GM18858 (cell line): ENCODE measurements around the gene SORD.
"Not testable (repeated sequence)": the region's sequence is repeated elsewhere in the genome, so short reads cannot be mapped to it uniquely, and the experiment has no call there.

Source experiments
- ATAC-seq: cut with Tn5 transposase; IDR thresholded peaks from one replicate; pipeline ENCODE4 v1.9.1; 2021; ENCODE audit not compliant: unreplicated experiment

Gene SORD

DNA sequence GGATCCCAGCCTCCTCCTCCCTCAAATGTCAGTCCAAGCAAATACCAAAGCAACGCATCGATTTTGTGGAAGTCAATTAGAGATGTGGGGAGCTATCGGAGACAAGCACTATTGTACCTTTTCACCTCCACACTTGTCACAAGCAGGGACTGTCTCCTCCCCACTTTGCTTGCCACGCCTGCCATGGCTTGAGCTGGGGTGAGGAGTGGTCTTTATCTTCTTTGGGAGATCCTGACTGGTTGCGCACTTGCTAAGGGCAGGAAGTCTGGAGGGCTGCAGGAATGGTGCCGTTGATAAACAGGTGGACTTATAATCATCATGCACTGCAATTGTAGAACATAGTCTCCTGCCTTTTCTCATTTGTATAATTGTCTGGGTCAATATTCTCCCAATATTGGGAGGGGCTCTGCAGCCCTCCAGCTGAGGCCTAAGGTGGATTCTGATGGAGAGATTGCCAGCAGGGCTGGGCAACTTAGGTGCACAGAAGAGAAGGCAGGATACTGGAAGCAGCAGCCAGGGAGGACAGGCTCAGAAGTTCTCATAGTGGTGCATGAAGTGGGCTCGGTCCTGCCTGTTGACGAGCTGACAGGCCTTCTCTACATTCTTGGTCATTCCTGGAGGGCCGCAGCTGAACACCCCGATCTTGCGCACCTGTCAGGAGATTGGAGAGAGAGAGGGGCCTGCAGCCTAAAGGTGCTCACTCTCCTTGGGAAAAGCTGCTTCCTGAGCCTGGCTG is 70.8 kb downstream of the SORD start:
- ATAC-seq, result no peak

DNA sequence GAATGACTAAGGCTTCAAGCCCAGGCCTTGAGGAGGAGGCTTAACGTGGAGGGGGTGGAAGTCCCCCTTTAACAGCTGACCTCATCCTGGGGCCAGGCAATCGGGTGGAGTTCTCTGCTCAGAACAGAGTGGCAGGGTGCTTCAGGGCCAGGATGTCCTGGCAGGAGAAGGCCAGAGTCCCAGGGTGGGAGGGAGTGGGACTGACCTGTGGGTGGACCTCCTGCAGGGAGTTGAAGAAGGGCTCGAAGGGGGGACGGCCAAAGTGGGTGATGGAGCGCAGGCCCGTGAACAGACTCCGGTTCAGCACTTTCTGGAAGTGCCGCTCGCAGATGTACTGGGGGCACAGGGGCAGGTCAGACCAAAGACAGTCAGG is 71.3 kb downstream of the SORD start:
- no peak for ATAC-seq

DNA sequence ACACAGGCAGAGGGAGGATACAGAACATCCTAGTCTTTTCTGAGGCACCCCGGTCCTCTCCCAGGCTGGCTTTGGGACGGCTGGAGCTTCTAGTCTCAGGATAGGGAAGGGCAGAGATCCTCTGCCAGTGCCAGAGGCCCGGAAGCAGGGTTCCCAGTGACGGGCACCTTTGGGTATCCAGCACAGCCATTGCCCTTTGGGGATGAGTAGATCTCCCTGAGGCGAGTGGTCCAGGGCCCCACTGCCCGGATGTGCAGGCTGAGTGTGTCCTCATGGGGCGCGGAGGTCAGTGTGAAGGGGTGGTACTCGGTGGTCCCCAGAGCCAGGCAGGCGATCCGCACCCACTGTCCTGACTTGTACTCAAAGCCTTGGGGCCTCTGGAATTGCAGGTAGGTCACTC is 72.7 kb downstream of the SORD start:
- ATAC-seq, result no peak

DNA sequence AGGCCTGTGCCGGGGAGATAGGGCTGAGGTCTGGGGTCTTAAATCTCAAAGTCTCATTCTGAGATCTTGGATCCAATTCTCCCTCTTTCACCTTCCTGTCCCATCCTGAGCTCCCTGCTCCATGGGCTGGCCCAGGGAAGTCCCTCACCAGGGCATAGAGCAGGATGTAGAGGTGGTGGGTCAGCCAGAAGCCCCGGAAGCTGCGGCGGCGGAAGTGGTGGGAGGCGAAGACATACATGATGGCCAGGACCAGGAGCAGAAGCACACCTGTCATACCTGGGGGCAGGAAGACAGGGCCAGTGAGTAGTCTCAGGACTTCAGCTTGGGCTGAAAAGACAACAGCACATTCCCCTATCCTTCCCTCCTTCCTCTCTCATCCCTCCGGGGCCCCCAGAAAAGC is 74.5 kb downstream of the SORD start:
- no peak for ATAC-seq

GRCh38 chr15:45099549-45100165 is 76.7 kb downstream of the SORD start:
- no peak for ATAC-seq

DNA sequence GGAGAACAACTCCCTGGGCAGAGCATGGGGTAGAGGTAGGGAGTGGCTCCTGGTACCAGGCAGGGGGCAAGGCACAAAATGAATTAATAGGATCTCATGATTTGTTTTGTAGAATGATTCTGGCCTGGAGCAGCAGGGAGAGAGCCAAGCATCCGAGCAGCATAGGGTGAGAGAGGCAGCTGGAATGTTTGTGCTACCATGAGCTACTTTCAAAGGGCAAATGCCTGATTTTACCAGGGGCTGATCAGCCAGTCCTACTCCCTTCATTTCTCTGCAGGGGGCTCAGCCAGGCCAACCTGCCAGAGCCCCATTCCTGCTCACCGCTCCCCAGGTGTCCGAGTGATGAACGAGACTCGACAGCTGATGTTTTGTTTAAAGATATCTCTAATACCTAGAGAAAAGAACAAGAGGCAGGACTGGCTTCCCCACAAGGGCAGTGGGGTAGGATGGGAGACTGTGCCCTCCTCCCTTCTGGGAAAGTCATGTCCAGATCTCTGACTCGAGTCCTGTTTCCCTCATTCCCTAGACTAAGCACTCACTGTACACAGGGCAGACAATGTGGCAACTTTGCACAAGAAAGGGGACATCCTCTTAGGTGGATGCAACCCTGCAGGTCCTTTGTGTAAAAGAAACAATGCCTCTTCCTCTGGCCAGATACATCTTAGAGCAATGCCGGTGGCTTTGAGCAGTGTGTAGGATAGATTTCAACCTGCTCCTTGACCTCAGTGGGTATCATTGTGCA is 78.1 kb downstream of the SORD start:
- ATAC-seq, result no peak

DNA sequence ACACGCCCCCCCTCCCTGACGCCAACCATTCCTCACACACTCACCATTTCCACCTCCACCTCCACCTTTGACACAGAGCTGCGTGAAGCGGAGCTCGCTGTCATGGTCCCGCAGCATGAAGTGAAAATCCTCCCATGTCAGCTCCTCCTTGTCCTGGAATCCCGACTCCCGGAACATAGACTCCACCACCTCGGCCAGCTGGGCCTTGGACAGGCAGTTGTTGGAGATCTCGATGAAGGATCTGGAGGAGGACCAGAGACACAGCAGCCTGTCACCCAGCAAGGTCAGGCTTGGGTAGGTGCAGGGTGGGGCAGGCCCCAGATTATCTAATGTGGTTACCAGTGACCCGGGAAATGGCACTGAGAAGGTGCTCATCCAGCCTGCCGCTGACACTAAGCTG is 78.8 kb downstream of the SORD start:
- no peak for ATAC-seq

DNA sequence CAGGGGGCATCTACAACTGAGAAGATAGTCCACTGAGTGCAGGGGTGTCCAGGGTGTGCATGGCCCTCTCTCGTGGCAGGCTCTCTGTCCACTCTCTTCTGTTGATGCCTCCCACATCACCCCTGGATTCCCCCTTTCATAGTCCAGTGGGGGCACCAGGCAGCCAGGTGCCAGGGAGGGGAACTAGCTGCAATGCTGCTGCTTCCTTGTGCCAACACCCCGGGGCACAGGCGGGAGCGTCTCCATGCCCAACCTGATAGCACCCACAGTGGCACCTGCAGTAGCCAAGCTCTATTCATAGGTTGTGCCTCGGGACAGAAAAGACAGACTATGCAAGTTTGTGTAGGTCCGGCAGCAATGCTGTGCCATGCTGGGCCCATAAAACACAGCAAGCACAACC is 79.2 kb downstream of the SORD start:
- ATAC-seq, result no peak

GRCh38 chr15:45104170-45104569 is 81.2 kb downstream of the SORD start:
- ATAC-seq, result not testable (repeated sequence)

DNA sequence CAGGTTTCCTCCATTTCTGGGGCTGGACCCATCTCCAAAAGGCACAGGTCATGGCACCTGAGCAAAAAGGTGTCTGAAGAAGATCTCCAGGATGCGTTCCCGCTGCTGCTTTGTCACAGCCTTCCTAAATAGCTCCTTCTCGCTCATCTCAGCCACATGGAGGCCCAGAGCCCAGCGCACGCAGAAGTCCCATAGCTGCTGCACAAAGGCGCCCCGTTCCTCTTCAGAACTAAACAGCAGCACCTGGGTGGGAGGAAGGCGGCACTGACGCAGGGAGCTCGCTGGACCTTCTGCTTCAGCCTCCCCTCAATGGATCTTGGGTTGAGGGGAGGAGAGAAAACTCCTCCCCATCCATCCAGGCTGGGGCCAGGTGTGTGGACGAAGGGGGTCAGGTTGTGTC is 82.6 kb downstream of the SORD start:
- ATAC-seq, result no peak

GRCh38 chr15:45106002-45106790 is 83.2 kb downstream of the SORD start:
- no peak for ATAC-seq

DNA sequence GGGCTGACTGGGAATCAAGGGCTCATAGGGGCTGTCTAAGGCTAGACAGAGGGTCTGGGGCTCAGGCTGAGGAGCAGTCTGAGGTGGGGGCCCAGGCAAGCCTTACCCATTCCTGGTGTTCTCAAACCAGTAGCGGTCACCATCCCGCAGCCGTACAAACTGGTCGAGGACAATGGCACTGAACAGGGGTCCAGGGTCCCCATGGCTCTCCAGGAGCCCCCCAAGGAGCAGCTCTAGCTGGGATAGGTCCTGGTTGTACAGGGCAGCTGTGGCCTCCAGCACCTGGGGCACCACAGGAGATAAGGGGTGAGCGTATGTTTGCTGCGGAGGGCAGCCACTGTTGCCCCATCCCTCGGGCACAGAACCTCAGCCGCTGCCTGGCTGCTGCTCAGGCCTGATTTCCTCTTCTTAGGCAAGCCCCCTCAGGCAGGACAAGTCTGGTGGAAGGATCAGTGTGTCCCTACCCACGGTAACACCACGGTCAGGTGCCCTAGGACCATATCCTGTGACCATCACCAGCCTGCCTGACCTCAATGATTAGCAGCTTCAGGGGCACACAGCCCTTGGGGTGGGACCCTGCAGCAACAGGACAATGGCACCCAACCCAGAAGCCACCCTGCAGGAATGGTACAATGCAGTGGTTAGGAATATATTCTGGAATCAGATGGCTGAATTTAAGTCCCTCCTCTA is 85.1 kb downstream of the SORD start:
- no peak for ATAC-seq

- no peak for ATAC-seq
Measured at GRCh38 chr15:45110256-45110820, 87.3 kb downstream of the SORD start.

DNA sequence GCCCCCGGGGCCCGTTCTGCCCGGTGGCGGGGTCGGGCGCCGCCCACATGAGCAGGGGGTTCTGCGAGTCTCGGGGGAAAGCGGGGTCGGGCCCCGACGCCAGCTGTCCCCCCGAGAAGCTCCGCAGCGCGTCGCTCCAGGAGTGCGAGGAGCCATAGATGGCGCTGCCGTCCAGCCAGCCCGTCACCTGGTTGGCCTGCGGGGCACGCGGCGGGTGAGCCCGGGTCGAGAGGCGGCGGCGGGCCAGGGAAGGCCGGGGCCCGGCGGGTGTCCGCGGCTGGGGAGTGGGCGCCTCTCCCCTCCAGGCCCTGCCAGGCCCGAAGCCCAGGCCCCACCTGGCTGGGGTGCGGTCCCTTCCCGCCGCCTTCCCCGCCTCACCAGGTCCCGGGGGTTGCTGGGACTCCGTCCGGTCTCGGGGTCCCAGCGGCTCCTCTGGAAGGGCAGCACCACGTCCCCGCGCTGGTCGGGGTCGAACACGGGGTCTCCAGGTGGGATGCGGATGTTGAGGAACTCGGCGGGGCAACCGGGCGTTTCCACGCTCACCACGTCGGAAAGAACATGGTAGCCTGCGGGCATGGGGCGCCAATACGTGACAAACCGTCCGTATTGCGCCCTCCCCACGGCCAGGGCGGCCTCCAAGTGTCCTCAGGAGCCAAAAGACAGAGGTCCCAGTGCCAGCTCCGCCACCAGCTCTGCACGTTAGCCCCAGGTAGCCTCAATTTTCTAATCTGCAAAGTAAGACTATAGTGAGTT is 88.6 kb downstream of the SORD start:
- ATAC-seq, result no peak

DNA sequence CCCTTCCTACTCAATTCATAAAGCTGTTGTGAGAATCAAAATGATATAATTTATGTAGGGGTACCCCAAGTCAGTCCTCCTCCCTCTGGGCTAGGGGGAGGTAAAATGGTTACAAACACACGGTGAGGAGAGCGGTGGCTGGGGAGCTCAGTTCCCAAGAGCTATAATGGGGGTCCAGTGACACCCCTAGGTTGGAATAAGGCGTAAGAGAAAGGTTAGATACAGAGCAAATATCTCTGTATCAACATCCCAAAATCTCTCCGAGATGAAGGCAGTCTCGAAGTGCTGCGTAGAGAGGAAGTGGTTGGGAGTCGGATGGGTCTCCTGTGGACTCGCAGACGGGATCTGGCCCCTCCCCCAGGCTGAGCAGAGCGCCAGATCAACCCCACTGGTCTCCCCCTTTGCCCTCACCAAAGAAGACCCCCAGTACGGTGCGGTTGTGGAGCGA is 89.2 kb downstream of the SORD start:
- no peak for ATAC-seq

DNA sequence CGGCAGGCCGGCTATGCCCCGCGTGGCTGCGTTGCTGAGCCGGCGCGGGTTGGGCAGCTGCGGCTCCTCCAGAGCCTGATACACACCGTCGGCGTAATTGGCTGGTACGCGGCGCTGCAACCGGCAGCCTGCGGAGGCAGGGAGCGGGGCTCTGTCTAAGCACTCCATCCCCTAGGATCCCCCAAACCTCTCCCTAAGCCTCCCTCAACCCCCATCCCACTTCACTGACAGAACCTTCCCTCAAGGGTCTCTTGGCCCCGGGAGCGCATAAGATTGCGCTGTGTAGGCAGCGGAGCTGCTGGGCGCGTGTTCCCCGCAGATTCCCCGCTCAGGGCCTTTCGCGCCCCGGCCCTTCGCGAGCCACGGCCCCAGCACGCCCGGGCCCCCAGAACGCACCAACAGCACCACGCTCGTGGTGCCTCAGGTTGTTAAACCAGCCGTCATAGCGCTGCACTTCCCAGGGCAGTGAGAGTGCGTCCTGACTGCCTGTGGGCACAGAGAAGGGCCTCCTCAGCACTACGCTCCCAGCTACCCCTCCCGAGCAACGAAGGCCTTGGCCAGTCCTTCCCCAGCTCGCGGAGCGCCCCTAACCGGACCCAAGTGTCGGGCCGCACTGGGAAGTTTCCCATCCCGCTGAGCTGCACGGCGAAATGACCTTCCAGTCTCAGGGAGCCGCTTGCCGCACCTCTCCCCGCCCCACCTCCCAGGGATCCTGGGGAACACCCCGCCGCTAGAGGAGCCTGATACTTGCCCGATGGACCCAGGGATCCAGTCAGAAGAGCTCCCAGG is 89.8 kb downstream of the SORD start:
- ATAC-seq, result no peak

GRCh38 chr15:45113380-45113990 is 90.5 kb downstream of the SORD start:
- no peak for ATAC-seq

DNA sequence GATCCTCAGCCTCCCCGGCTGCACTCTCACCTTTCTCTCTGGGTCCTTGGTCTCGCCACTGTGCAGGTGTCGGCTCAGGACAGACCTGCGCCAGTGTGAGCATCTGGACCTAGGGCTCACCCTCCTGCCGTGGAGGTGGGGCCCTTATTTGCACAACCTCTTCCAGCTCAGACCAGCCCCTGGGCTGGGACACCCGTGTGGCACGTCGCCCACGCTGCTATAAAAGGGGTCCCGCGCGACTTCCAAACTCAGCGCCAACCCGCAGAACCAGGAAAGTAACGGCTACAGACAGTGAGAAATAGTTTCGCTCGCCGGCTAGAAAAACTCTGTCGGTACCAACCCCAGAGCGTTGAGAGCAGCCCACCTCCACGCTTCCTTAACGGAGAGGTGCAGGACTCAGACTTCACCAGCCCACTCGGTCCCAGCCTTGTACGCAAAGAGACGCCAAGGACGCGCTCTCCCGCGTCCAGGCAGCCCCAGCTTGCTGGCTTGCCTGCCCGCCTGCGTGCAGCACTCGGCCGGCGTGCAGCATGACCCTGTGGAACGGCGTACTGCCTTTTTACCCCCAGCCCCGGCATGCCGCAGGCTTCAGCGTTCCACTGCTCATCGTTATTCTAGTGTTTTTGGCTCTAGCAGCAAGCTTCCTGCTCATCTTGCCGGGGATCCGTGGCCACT is 91.2 kb downstream of the SORD start, which contains the start of the genes DUOX2 and DUOXA2:
DUOX2 (minus strand) TSS at position 97 of the 675 bp plus-strand sequence. CDS start 761 bp downstream, outside the sequence.
DUOXA2 (plus strand) TSS at position 251 of the 675 bp plus-strand sequence; CDS start at position 531, 280 bp downstream.
- no peak for ATAC-seq
